ENCODE measurements around the gene SLC16A12. TPM values are rescaled to one million over a fixed set of nuclear protein-coding genes. Genes with fewer than 3 reads are reported as not detected.

Gene SLC16A12
- total and polyA plus RNA-seq, 2 donors from 2014 or later, result 19.0 to 38.8 TPM

DNA sequence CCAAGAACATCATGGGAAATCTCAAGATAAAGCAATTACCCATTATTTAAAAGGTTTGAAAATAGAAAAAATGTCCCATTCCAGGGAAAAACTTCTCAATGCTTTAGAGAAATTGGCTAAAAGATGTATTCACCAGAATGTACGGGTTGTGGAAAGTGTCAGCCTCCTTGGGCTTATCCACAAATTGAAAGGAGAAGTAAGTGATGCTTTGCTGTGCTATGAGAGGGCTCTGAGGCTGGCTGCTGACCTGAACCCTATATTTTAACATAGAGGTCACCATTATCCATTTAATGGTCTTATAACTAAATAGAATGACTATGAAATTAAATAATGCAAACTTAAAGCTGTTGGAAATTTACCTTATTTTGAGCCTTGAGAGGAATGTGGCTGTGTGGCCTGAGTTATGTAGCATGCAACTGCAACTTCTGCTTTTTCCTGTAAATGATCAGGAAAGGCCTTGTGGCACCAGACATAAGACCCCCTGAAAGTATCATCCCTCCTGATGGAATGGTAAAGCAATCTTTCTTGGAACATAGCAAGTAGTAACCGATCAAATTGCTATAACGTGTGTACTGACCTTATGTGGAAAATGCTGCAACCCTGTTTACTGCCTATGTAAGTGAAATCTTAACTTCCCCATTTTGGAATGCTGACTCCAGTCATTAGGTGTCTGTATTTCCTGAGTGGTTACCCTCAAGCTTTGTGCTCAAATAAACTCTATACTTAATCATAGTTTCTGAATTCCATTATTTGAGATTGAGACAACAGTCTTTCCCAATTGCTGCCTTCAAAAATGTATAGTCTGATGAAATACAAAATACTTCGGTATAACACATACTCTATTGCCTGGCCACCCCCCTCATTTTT is 150.7 kb downstream of the SLC16A12 start:
- Histone ChIP-seq H3K9ac (ENCODE audit: low read length in 3 of 3) (no peak overlapping the region), H3K27me3 (ENCODE audit: control insufficient read depth, insufficient read depth, low read length) (no peaks in the 10 kb centered on the region), H3K27ac (ENCODE audit: low read depth in 2 of 2, low read length in 2 of 2) (no peak overlapping the region), H3K9me3 (ENCODE audit: control insufficient read depth in 2 of 3, insufficient read depth in 1 of 3, low read length in 3 of 3) (no peaks in the 10 kb centered on the region), H3K4me3 (ENCODE audit: low read length in 3 of 3) (no peak overlapping the region), H3K4me1 (ENCODE audit: control insufficient read depth in 2 of 3, insufficient read depth in 2 of 3, low read depth in 1 of 3, low read length in 3 of 3) (no peaks in the 10 kb centered on the region), H3K36me3 (ENCODE audit: control insufficient read depth in 2 of 3, insufficient read depth in 3 of 3, low read length in 3 of 3) (no peaks in the 10 kb centered on the region)
- no peak for TF ChIP-seq CTCF (IDR thresholded peaks at IDR 0.05; ENCODE audit: borderline replicate concordance, extremely low read depth, insufficient read depth)
- no peak for DNase-seq
- FAIRE-seq, result no peak
- intact Hi-C loops (cut with DNase I), result no loop called here

GRCh38 chr10:89382757-89383156 is 152.6 kb downstream of the SLC16A12 start:
- Histone ChIP-seq H3K4me3 (ENCODE audit: low read length in 3 of 3) (no peak overlapping the region), H3K4me1 (ENCODE audit: control insufficient read depth in 2 of 3, insufficient read depth in 2 of 3, low read depth in 1 of 3, low read length in 3 of 3) (no peaks in the 10 kb centered on the region), H3K36me3 (ENCODE audit: control insufficient read depth in 2 of 3, insufficient read depth in 3 of 3, low read length in 3 of 3) (no peaks in the 10 kb centered on the region), H3K9me3 (ENCODE audit: control insufficient read depth in 2 of 3, insufficient read depth in 1 of 3, low read length in 3 of 3) (no peaks in the 10 kb centered on the region), H3K9ac (ENCODE audit: low read length in 3 of 3) (no peak overlapping the region), H3K27me3 (ENCODE audit: control insufficient read depth, insufficient read depth, low read length) (no peaks in the 10 kb centered on the region), H3K27ac (ENCODE audit: low read depth in 2 of 2, low read length in 2 of 2) (no peak overlapping the region)
- FAIRE-seq, result no peak
- DNase-seq, result no peak
- intact Hi-C loops (cut with DNase I), result no loop called here
- no peak for TF ChIP-seq CTCF (IDR thresholded peaks at IDR 0.05; ENCODE audit: borderline replicate concordance, extremely low read depth, insufficient read depth)

Other genes with a start within 250 kb of the SLC16A12 start
- 12.2 TPM for gene IFIT2, start 233.5 kb downstream of the SLC16A12 start, total RNA-seq
- gene IFIT2, start 233.5 kb downstream of the SLC16A12 start, polyA plus RNA-seq (ENCODE audit: insufficient read depth, low read depth, low replicate concordance), result 6.9 TPM
- 20.1 TPM for gene IFIT3, start 207.6 kb downstream of the SLC16A12 start, total RNA-seq
- 14.7 TPM for gene IFIT3, start 207.6 kb downstream of the SLC16A12 start, polyA plus RNA-seq (ENCODE audit: insufficient read depth, low read depth, low replicate concordance)
- gene IFIT1B, start 157.5 kb downstream of the SLC16A12 start, total RNA-seq, result not detected
- not detected for gene IFIT1B, start 157.5 kb downstream of the SLC16A12 start, polyA plus RNA-seq (ENCODE audit: insufficient read depth, low read depth, low replicate concordance)
- 16.9 TPM for gene IFIT1, start 143.0 kb downstream of the SLC16A12 start, total RNA-seq
- 40.9 TPM for gene IFIT1, start 143.0 kb downstream of the SLC16A12 start, polyA plus RNA-seq (ENCODE audit: insufficient read depth, low read depth, low replicate concordance)
- 23.3 TPM for gene IFIT5, start 121.0 kb downstream of the SLC16A12 start, total RNA-seq
- gene IFIT5, start 121.0 kb downstream of the SLC16A12 start, polyA plus RNA-seq (ENCODE audit: insufficient read depth, low read depth, low replicate concordance), result 11.0 TPM
- gene PANK1, start 109.6 kb upstream of the SLC16A12 start, total RNA-seq, result 5.4 TPM
- 31.3 TPM for gene PANK1, start 109.6 kb upstream of the SLC16A12 start, polyA plus RNA-seq (ENCODE audit: insufficient read depth, low read depth, low replicate concordance)
- 7.3 TPM for gene KIF20B, start 166.0 kb upstream of the SLC16A12 start, total RNA-seq
- 0.67 TPM for gene KIF20B, start 166.0 kb upstream of the SLC16A12 start, polyA plus RNA-seq (ENCODE audit: insufficient read depth, low read depth, low replicate concordance)